ENCODE results near the gene ASTL. TPM values are rescaled to one million over a fixed set of nuclear protein-coding genes. Genes with fewer than 3 reads are reported as not detected.

The ASTL gene
- total RNA-seq, 1 experiment from 2014 or later: 0.18 TPM

GRCh38 chr2:96083989-96084857 lies 54.1 kb downstream of the ASTL start:
- TF ChIP-seq TCF7L2 (IDR thresholded peaks at IDR 0.05; ENCODE audit: low read depth, low read length) (no peak), REST (IDR thresholded peaks at IDR 0.05; ENCODE audit: insufficient read depth in 1 of 2, low read depth in 2 of 2, low read length in 1 of 2) (no peak), SIN3A (IDR thresholded peaks at IDR 0.05; ENCODE audit: borderline replicate concordance, insufficient read depth, low read depth, low read length) (no peak), POLR2AphosphoS5 (IDR thresholded peaks at IDR 0.05; ENCODE audit: low read depth, low read length) (no peak), CTCF (IDR thresholded peaks at IDR 0.05) (no peak)
- no peak overlapping the region for H3K27ac ChIP-seq (ENCODE audit: low read length)
- H3K4me3 ChIP-seq (ENCODE audit: low read depth in 2 of 2, low read length in 2 of 2): no peak overlapping the region
- H3K36me3 ChIP-seq (ENCODE audit: control insufficient read depth, insufficient read depth, low read length): no peaks in the 10 kb centered on the region
- ATAC-seq (no peak), DNase-seq (ENCODE audit: low read depth, low spot score) (no peak)
- in situ Hi-C loops (cut with HindIII; ENCODE audit: low pct_unique_long_range_greater_than_20kb, low sequenced_read_pairs): no loop called here
- CTCF ChIA-PET: no interaction called here
- no peaks in the 10 kb centered on the region for H3K9me3 ChIP-seq (ENCODE audit: control insufficient read depth, insufficient read depth, low read depth, low read length)
- H3K27me3 ChIP-seq (ENCODE audit: control insufficient read depth, insufficient read depth, low read length): 0 out of 2 replicates have a peak, but pooled peaks cover 1% of the 10 kb centered on the region
- no TSS peak for BruUV-seq (replicated peaks)
- intact Hi-C loops (cut with micrococcal nuclease; ENCODE audit: unreplicated experiment): no loop called here
- POLR2A ChIA-PET: no interaction called here
- H3K4me1 ChIP-seq (ENCODE audit: control insufficient read depth, insufficient read depth, low read length): no peaks in the 10 kb centered on the region

- no peak overlapping the region for H3K4me3 ChIP-seq (ENCODE audit: low read depth in 2 of 2, low read length in 2 of 2)
- TF ChIP-seq REST (IDR thresholded peaks at IDR 0.05; ENCODE audit: insufficient read depth in 1 of 2, low read depth in 2 of 2, low read length in 1 of 2) (no peak), SIN3A (IDR thresholded peaks at IDR 0.05; ENCODE audit: borderline replicate concordance, insufficient read depth, low read depth, low read length) (no peak), TCF7L2 (IDR thresholded peaks at IDR 0.05; ENCODE audit: low read depth, low read length) (no peak), CTCF (IDR thresholded peaks at IDR 0.05) (no peak), POLR2AphosphoS5 (IDR thresholded peaks at IDR 0.05; ENCODE audit: low read depth, low read length) (no peak)
- no peaks in the 10 kb centered on the region for H3K36me3 ChIP-seq (ENCODE audit: control insufficient read depth, insufficient read depth, low read length)
- ATAC-seq (no peak), DNase-seq (ENCODE audit: low read depth, low spot score) (no peak)
- in situ Hi-C loops (cut with HindIII; ENCODE audit: low pct_unique_long_range_greater_than_20kb, low sequenced_read_pairs) (no loop called here), intact Hi-C loops (cut with micrococcal nuclease; ENCODE audit: unreplicated experiment) (no loop called here)
- no peaks in the 10 kb centered on the region for H3K9me3 ChIP-seq (ENCODE audit: control insufficient read depth, insufficient read depth, low read depth, low read length)
- ChIA-PET POLR2A (no interaction called here), CTCF (no interaction called here)
- no peak overlapping the region for H3K27ac ChIP-seq (ENCODE audit: low read length)
- BruUV-seq (replicated peaks): no TSS peak
- 0 out of 2 replicates have a peak, but pooled peaks cover 6% of the 10 kb centered on the region for H3K27me3 ChIP-seq (ENCODE audit: control insufficient read depth, insufficient read depth, low read length)
- no peaks in the 10 kb centered on the region for H3K4me1 ChIP-seq (ENCODE audit: control insufficient read depth, insufficient read depth, low read length)
Measured at GRCh38 chr2:96083064-96083939, 55.0 kb downstream of the ASTL start.

Data from Panc1 (cell line).